ENCODE measurements around the gene PCA3. TPM values are rescaled to one million over a fixed set of nuclear protein-coding genes. Genes with fewer than 3 reads are reported as not detected.

The PCA3 gene
- total RNA-seq, 2 experiments from 2014 or later: not detected

- H3K27me3 ChIP-seq (ENCODE audit: control insufficient read depth in 1 of 2, insufficient read depth in 2 of 2, low read length in 2 of 2): peaks cover 0 to 4% of the 10 kb centered on the region in 2 experiments
- ATAC-seq (ENCODE audit: poor library complexity) (no peak), DNase-seq (no peak)
- POLR2A ChIA-PET: no interaction called here
- Mint-ChIP-seq H3K4me1 (ENCODE audit: low read depth) (no peaks in the 10 kb centered on the region), H3K36me3 (ENCODE audit: low read depth) (no peaks in the 10 kb centered on the region), H3K27ac (no peak overlapping the region), H3K9me3 (no peaks in the 10 kb centered on the region), H3K4me3 (no peak overlapping the region), H3K27me3 (peaks cover 6% of the 10 kb centered on the region)
- H3K36me3 ChIP-seq (ENCODE audit: insufficient read depth, low read length): no peaks in the 10 kb centered on the region
- H3K27ac ChIP-seq (ENCODE audit: low read depth in 1 of 2, low read length in 2 of 2): no peak overlapping the region
- TF ChIP-seq, protein P1, sequence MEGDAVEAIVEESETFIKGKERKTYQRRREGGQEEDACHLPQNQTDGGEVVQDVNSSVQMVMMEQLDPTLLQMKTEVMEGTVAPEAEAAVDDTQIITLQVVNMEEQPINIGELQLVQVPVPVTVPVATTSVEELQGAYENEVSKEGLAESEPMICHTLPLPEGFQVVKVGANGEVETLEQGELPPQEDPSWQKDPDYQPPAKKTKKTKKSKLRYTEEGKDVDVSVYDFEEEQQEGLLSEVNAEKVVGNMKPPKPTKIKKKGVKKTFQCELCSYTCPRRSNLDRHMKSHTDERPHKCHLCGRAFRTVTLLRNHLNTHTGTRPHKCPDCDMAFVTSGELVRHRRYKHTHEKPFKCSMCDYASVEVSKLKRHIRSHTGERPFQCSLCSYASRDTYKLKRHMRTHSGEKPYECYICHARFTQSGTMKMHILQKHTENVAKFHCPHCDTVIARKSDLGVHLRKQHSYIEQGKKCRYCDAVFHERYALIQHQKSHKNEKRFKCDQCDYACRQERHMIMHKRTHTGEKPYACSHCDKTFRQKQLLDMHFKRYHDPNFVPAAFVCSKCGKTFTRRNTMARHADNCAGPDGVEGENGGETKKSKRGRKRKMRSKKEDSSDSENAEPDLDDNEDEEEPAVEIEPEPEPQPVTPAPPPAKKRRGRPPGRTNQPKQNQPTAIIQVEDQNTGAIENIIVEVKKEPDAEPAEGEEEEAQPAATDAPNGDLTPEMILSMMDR (IDR thresholded peaks at IDR 0.05): no peak
- H3K4me3 ChIP-seq (ENCODE audit: low read length): no peak overlapping the region
- intact Hi-C loops (cut with DNase I, micrococcal nuclease): no loop called here
- H3K4me1 ChIP-seq (ENCODE audit: insufficient read depth, low read length): no peaks in the 10 kb centered on the region
- CTCF ChIA-PET: no interaction called here
- no peaks in the 10 kb centered on the region for H3K9me3 ChIP-seq (ENCODE audit: control insufficient read depth in 1 of 2, insufficient read depth in 1 of 2, low read length in 2 of 2)
Observed at GRCh38 chr9:76784881-76785280, 20.6 kb downstream of the PCA3 start.

- Mint-ChIP-seq H3K36me3 (ENCODE audit: low read depth) (no peaks in the 10 kb centered on the region), H3K4me3 (no peak overlapping the region), H3K4me1 (ENCODE audit: low read depth) (no peaks in the 10 kb centered on the region), H3K27me3 (peaks cover 9% of the 10 kb centered on the region), H3K9me3 (no peaks in the 10 kb centered on the region), H3K27ac (no peak overlapping the region)
- ChIA-PET POLR2A (no interaction called here), CTCF (no interaction called here)
- Histone ChIP-seq H3K4me1 (ENCODE audit: insufficient read depth, low read length) (no peaks in the 10 kb centered on the region), H3K36me3 (ENCODE audit: insufficient read depth, low read length) (no peaks in the 10 kb centered on the region), H3K27ac (ENCODE audit: low read depth in 1 of 2, low read length in 2 of 2) (no peak overlapping the region), H3K9me3 (ENCODE audit: control insufficient read depth in 1 of 2, insufficient read depth in 1 of 2, low read length in 2 of 2) (no peaks in the 10 kb centered on the region), H3K27me3 (ENCODE audit: control insufficient read depth in 1 of 2, insufficient read depth in 2 of 2, low read length in 2 of 2) (peaks cover 0 to 4% of the 10 kb centered on the region in 2 experiments), H3K4me3 (ENCODE audit: low read length) (no peak overlapping the region)
- ATAC-seq (ENCODE audit: poor library complexity) (no peak), DNase-seq (no peak)
- TF ChIP-seq, protein P1 (IDR thresholded peaks at IDR 0.05): no peak
- intact Hi-C loops (cut with DNase I, micrococcal nuclease): no loop called here
Observed at GRCh38 chr9:76785501-76785900, 21.3 kb downstream of the PCA3 start.

DNA sequence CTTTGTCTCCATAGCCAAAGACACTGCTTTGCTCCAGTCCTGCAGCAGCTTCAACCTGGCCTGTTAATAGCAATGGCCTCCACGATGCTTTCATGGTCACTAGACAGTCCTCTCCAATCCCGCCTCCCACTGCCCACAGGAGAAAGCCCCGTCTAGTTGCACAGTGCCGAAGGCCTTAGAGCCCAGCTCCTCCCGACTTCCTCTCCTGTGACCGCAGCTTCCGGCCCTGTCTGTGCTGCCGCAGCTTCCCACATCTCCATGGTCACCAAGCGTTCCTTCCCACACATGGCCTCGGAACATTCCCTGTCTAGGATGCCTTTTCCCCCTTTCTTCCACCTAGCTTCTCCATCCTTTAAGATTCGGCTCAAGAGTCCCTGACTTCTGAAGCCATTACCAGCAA lies 23.4 kb downstream of the PCA3 start:
- Mint-ChIP-seq H3K4me1 (ENCODE audit: low read depth) (no peaks in the 10 kb centered on the region), H3K9me3 (no peaks in the 10 kb centered on the region), H3K27ac (no peak overlapping the region), H3K36me3 (ENCODE audit: low read depth) (no peaks in the 10 kb centered on the region), H3K27me3 (peaks cover 10% of the 10 kb centered on the region), H3K4me3 (no peak overlapping the region)
- DNase-seq: no peak
- Histone ChIP-seq H3K9me3 (ENCODE audit: control insufficient read depth in 1 of 2, insufficient read depth in 1 of 2, low read length in 2 of 2) (no peaks in the 10 kb centered on the region), H3K4me1 (ENCODE audit: insufficient read depth, low read length) (no peaks in the 10 kb centered on the region), H3K27me3 (ENCODE audit: control insufficient read depth in 1 of 2, insufficient read depth in 2 of 2, low read length in 2 of 2) (peaks cover 0 to 4% of the 10 kb centered on the region in 2 experiments), H3K36me3 (ENCODE audit: insufficient read depth, low read length) (no peaks in the 10 kb centered on the region), H3K4me3 (ENCODE audit: low read length) (no peak overlapping the region), H3K27ac (ENCODE audit: low read depth in 1 of 2, low read length in 2 of 2) (no peak overlapping the region)
- CTCF ChIA-PET: no interaction called here
- TF ChIP-seq, protein P1 (IDR thresholded peaks at IDR 0.05): no peak
- ATAC-seq (ENCODE audit: poor library complexity): no peak
- intact Hi-C loops (cut with DNase I, micrococcal nuclease): no loop called here
- POLR2A ChIA-PET: no interaction called here
